HCT116 (cell line): ENCODE data around the gene PRICKLE3. TPM values are rescaled to one million over a fixed set of nuclear protein-coding genes. Genes with fewer than 3 reads are reported as not detected.
A peak's percentile ranks its signal among the peaks of the same experiment; 100 is the strongest.

Experiments
- ATAC-seq: fragments of 200-7000 bp; cut with Tn5 transposase; 2 replicates; pipeline ENCODE4 v1.9.1; 2020; ENCODE audit warnings: mild to moderate bottlenecking, moderate library complexity
- BruUV-seq: library from RNA; stranded (reverse); fragments of 400-500 nt; replicated peaks from 2 replicates; lab custom pipeline; 2021; lab: Mats Ljungman, UMichigan
- CTCF ChIA-PET: fragments of 300-600 bp; sonication (Branson Sonifier 250); formaldehyde crosslinking; loops from one replicate; lab custom pipeline; 2021; ENCODE audit warnings: antibody characterized with exemption; lab: Charles Lee
- POLR2A ChIA-PET: fragments of 300-600, 350-600 bp; sonication (Branson Sonifier 250); formaldehyde crosslinking; loops from one replicate; lab custom pipeline; 2021; ENCODE audit warnings: antibody characterized with exemption; lab: Charles Lee
- RAD21 ChIA-PET, 2 experiments: fragments of 300-600 bp; sonication (Branson Sonifier 250); formaldehyde crosslinking; loops; one replicate each; lab custom pipeline; 2023; ENCODE audit warnings: low total read pairs in 2 of 2; ENCODE audit not compliant: uncharacterized antibody in 2 of 2, unreplicated experiment in 2 of 2, low non-redundant PET in 1 of 2; lab: Charles Lee
- DNase-seq: peaks from one replicate; pipeline ENCODE4 v3.0.0-alpha.2; 2010; ENCODE audit warnings: low read depth, low spot score
- H2AFZ ChIP-seq: fragments of 200-600 bp; shearing (Covaris generic), sonication (generic); 2 replicates; pipeline ENCODE4 v1.6.1; 2017; ENCODE audit warnings: low read depth, mixed run types, mixed read lengths, antibody characterized with exemption, low read length; ENCODE audit not compliant: poor library complexity, severe bottlenecking
- H3K27ac ChIP-seq: 2 replicates; pipeline ENCODE4 v1.5.1; 2012; ENCODE audit warnings: low read depth, low read length
- H3K27me3 ChIP-seq: fragments of 200-600 bp; sonication (generic); 2 replicates; pipeline ENCODE4 v1.6.1; 2016; ENCODE audit warnings: mixed run types, low read length, mixed read lengths; ENCODE audit not compliant: insufficient read depth
- H3K36me3 ChIP-seq, 2 experiments: fragments of 200-500 bp in 1 of 2; fragments of 200-600 bp in 1 of 2; sonication (Bioruptor generic) in 1 of 2; sonication (generic) in 1 of 2; 2 replicates each; pipeline versions ENCODE4 v1.5.1 to v1.6.1; 2014 to 2016; ENCODE audit warnings: low read length in 2 of 2, inconsistent platforms in 1 of 2, mixed read lengths in 1 of 2, mixed run types in 1 of 2; ENCODE audit not compliant: insufficient read depth in 2 of 2, control insufficient read depth in 1 of 2
- H3K4me1 ChIP-seq, 2 experiments: fragments of 200-600 bp in 1 of 2; sonication (generic) in 1 of 2; 2 replicates each; pipeline versions ENCODE4 v1.5.1 to v1.6.1; 2012 to 2017; ENCODE audit warnings: low read length in 2 of 2, inconsistent platforms in 1 of 2, mild to moderate bottlenecking in 1 of 2, mixed read lengths in 1 of 2, mixed run types in 1 of 2, moderate library complexity in 1 of 2; ENCODE audit not compliant: insufficient read depth in 2 of 2, control insufficient read depth in 1 of 2
- H3K4me2 ChIP-seq: fragments of 200-600 bp; sonication (generic); 2 replicates; pipeline ENCODE4 v1.6.1; 2017; ENCODE audit warnings: mixed run types, low read length, mixed read lengths
- H3K4me3 ChIP-seq, 2 experiments: fragments of 200-600 bp in 1 of 2; sonication (generic) in 1 of 2; replicated peaks in 1 of 2; 2 replicates each; pipeline ENCODE4 v1.5.1; 2011 to 2016; ENCODE audit warnings: low read length in 2 of 2, control low read depth in 1 of 2, low read depth in 1 of 2, mild to moderate bottlenecking in 1 of 2, mixed read lengths in 1 of 2, mixed run types in 1 of 2
- H3K79me2 ChIP-seq: fragments of 200-600 bp; sonication (generic); 2 replicates; pipeline ENCODE4 v1.6.1; 2017; ENCODE audit warnings: mild to moderate bottlenecking, mixed run types, low read length, moderate library complexity, mixed read lengths; ENCODE audit not compliant: insufficient read depth
- H3K9ac ChIP-seq: fragments of 200-600 bp; sonication (generic); 2 replicates; pipeline ENCODE4 v1.6.1; 2016; ENCODE audit warnings: low read length, mixed read lengths
- H3K9me2 ChIP-seq: fragments of 200-600 bp; sonication (generic), shearing (Covaris generic); 2 replicates; pipeline ENCODE4 v1.6.1; 2017; ENCODE audit warnings: mixed run types, mild to moderate bottlenecking, moderate library complexity; ENCODE audit not compliant: insufficient read depth
- H3K9me3 ChIP-seq, 2 experiments: fragments of 200-500 bp in 1 of 2; fragments of 200-600 bp in 1 of 2; sonication (Bioruptor generic) in 1 of 2; sonication (generic) in 1 of 2; 2 replicates each; pipeline ENCODE4 v1.6.1; 2014 to 2017; ENCODE audit warnings: low read length in 2 of 2, mixed read lengths in 2 of 2, inconsistent platforms in 1 of 2, low read depth in 1 of 2, mild to moderate bottlenecking in 1 of 2, mixed run types in 1 of 2, moderate library complexity in 1 of 2; ENCODE audit not compliant: control insufficient read depth in 1 of 2, insufficient read depth in 1 of 2
- H4K20me1 ChIP-seq: fragments of 200-600 bp; sonication (generic), shearing (Covaris generic); 2 replicates; pipeline ENCODE4 v1.6.1; 2017; ENCODE audit warnings: mixed run types, mild to moderate bottlenecking, moderate library complexity; ENCODE audit not compliant: insufficient read depth
- ATF3 ChIP-seq: IDR thresholded peaks from 2 replicates; pipeline ENCODE4 v1.6.1; 2012
- CEBPB ChIP-seq: IDR thresholded peaks from 2 replicates; pipeline ENCODE4 v1.6.1; 2012; ENCODE audit warnings: low read depth
- CTCF ChIP-seq, 3 experiments: fragments of 200-600 bp in 1 of 3; sonication (generic) in 1 of 3; IDR thresholded peaks in 2 of 3; conservative IDR thresholded peaks in 1 of 3; 2 replicates each; pipeline ENCODE4 v1.5.1; 2012 to 2017; ENCODE audit warnings: low read depth in 2 of 3, low read length in 2 of 3, antibody characterized with exemption in 1 of 3, borderline replicate concordance in 1 of 3, control low read depth in 1 of 3, mild to moderate bottlenecking in 1 of 3, mixed read lengths in 1 of 3, mixed run types in 1 of 3, moderate library complexity in 1 of 3; ENCODE audit not compliant: insufficient read depth in 1 of 3
- EGR1 ChIP-seq: IDR thresholded peaks from 2 replicates; pipeline ENCODE4 v1.6.1; 2012; ENCODE audit warnings: low read depth
- ELF1 ChIP-seq: IDR thresholded peaks from 2 replicates; pipeline ENCODE4 v1.6.1; 2012; ENCODE audit warnings: low read depth, borderline replicate concordance
- EZH2phosphoT487 ChIP-seq: fragments of 200-600 bp; IDR thresholded peaks from 2 replicates; pipeline ENCODE4 v1.6.1; 2018; ENCODE audit warnings: antibody characterized with exemption, borderline replicate concordance
- FOSL1 ChIP-seq: IDR thresholded peaks from 2 replicates; pipeline ENCODE4 v1.6.1; 2012; ENCODE audit warnings: low read depth
- JUND ChIP-seq: IDR thresholded peaks from 2 replicates; pipeline ENCODE4 v1.6.1; 2012
- POLR2A ChIP-seq: IDR thresholded peaks from 2 replicates; pipeline ENCODE4 v1.7.0; 2011; ENCODE audit warnings: borderline replicate concordance; ENCODE audit not compliant: insufficient read depth, insufficient read length; ENCODE audit errors: extremely low read depth
- POLR2AphosphoS5 ChIP-seq: IDR thresholded peaks from 2 replicates; pipeline ENCODE4 v1.6.1; 2011; ENCODE audit warnings: mild to moderate bottlenecking, low read depth, low read length, moderate library complexity
- RAD21 ChIP-seq: IDR thresholded peaks from 2 replicates; pipeline ENCODE4 v1.6.1; 2012; ENCODE audit warnings: low read depth, mild to moderate bottlenecking
- SIN3A ChIP-seq: IDR thresholded peaks from 2 replicates; pipeline ENCODE4 v1.6.1; 2012; ENCODE audit warnings: low read depth
- SP1 ChIP-seq: IDR thresholded peaks from 2 replicates; pipeline ENCODE4 v1.6.1; 2012; ENCODE audit warnings: low read depth
- SRF ChIP-seq: IDR thresholded peaks from 2 replicates; pipeline ENCODE4 v1.6.1; 2012; ENCODE audit warnings: low read depth
- TCF7L2 ChIP-seq: IDR thresholded peaks from 2 replicates; pipeline ENCODE4 v1.7.0; 2011; ENCODE audit warnings: borderline replicate concordance, inconsistent platforms; ENCODE audit not compliant: insufficient read depth, insufficient read length; ENCODE audit errors: extremely low read depth
- ZFX ChIP-seq: fragments of 450-650 bp; IDR thresholded peaks from 2 replicates; pipeline ENCODE4 v1.6.1; 2017
- ZNF274 ChIP-seq: fragments of 200-500 bp; sonication (Bioruptor generic); IDR thresholded peaks from 2 replicates; pipeline ENCODE4 v1.6.1; 2014; ENCODE audit warnings: mild to moderate bottlenecking, low read depth, low read length, inconsistent platforms
- intact Hi-C: fragments of 100-400 bp; cut with micrococcal nuclease; formaldehyde crosslinking; loops from 2 replicates; pipeline ENCODE4 v1.10.0; 2022
- total RNA-seq: library from RNA; stranded (reverse); gene quantifications from one replicate; pipeline ENCODE4 v1.2.1, GENCODE V29; 2021; ENCODE audit not compliant: unreplicated experiment

PRICKLE3 gene
- total RNA-seq, 1 experiment from 2014 or later = 27.8 TPM

- ATAC-seq (peak; percentile 33), DNase-seq (no peak)
- BruUV-seq = TSS peak; percentile 38
- H3K9ac ChIP-seq = peak overlapping the region; percentile 71
- no peaks in the 10 kb centered on the region for H3K9me3 ChIP-seq
- ChIA-PET RAD21 (interaction anchor here in 1 of 2 experiments (1.0 kb wide), 1 partner anchor 481 kb away, joined by 4 read pairs; no protein-coding TSS in a partner anchor), CTCF (interaction anchor here (0.9 to 2.6 kb wide), 6 partner anchors 11 to 26 kb away, joined by 3 to 20 read pairs (median 6); no protein-coding TSS in a partner anchor), POLR2A (interaction anchor here (1.1 to 3.0 kb wide), 6 partner anchors 9 to 23 kb away, joined by 3 to 21 read pairs (median 8); no protein-coding TSS in a partner anchor)
- peaks cover 4% of the 10 kb centered on the region; the same call in 1 of the 2 replicates for H3K79me2 ChIP-seq
- peak overlapping the region; percentile 47 to 60 for H3K4me3 ChIP-seq
- H3K4me1 ChIP-seq = peaks cover 11 to 51% of the 10 kb centered on the region in 2 experiments
- no peaks in the 10 kb centered on the region for H3K9me2 ChIP-seq
- TF ChIP-seq TCF7L2 (no peak), CTCF (IDR thresholded peaks at IDR 0.05 in 2 of 3, conservative IDR thresholded peaks at IDR 0.05 in 1 of 3; ENCODE audit: borderline replicate concordance in 1 of 3, insufficient read depth in 1 of 3, low read depth in 2 of 3, low read length in 2 of 3) (no peak), ATF3 (no peak), JUND (no peak), SRF (no peak), ZFX (peak; percentile 28; the same call in 1 of the 2 replicates), POLR2A (peak; percentile 19), RAD21 (no peak), EZH2phosphoT487 (no peak), ZNF274 (no peak), FOSL1 (no peak), SIN3A (no peak), EGR1 (no peak), SP1 (no peak), POLR2AphosphoS5 (peak; percentile 35; the same call in 1 of the 2 replicates), CEBPB (no peak), ELF1 (no peak)
- H3K27me3 ChIP-seq = no peaks in the 10 kb centered on the region
- H3K27ac ChIP-seq = peak overlapping the region; percentile 95
- H3K4me2 ChIP-seq = peak overlapping the region; percentile 89
- intact Hi-C loops = loop anchor here (5.0 to 10.0 kb wide), 2 partner anchors 45 to 122 kb away; partner anchors contain the start of genes GPKOW and TFE3
- no peaks in the 10 kb centered on the region for H4K20me1 ChIP-seq
- H3K36me3 ChIP-seq = no peaks in the 10 kb centered on the region
- no peak overlapping the region for H2AFZ ChIP-seq
Measured at GRCh38 chrX:49166914-49167739, 19.0 kb downstream of the PRICKLE3 start.
